Measurements from ENCODE around the gene ASTL. TPM values are rescaled to one million over a fixed set of nuclear protein-coding genes. Genes with fewer than 3 reads are reported as not detected.

The ASTL gene
- total and polyA plus RNA-seq, 2 experiments from 2014 or later, result not detected

DNA sequence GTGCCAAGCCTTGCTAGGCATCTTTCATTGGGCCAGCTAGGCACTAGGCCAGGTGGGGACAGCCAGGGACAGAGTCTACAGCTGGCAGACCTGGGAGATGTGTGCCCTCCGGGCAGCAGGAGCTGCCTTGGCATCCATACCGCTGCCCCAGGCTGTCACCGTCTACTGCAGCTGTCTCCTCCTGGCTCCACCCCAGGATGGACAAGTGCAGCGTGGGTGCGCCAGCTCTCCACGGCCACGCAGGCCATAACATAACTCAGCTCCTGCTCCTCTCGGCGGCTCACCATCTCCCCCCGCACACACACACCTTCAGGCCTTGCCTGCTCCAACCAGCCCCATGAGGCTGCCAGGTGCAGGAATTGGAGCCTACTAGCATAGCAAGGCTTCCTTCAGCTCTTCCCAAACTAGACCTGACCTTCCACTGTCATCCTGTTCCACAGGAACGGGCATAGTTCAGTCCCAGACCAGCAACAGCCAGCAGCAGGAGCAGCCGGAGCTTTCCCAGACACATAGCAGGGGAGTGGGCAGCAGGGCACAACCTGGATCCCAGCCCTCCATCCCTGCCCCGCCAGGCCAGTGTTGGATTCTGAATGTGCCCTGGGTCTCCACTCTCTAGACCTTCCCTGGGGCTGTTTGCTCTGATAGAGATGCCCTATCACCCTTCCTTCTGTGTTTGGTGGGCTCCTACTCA lies 19.5 kb downstream of the ASTL start:
- in situ Hi-C loops (cut with MboI), result no loop called here
- H3K4me3 ChIP-seq, result no peak overlapping the region
- peaks cover 40% of the 10 kb centered on the region for H3K27me3 ChIP-seq (replicated peaks; ENCODE audit: insufficient read depth)
- no peaks in the 10 kb centered on the region for H3F3A ChIP-seq (ENCODE audit: insufficient read depth)
- H3K79me2 ChIP-seq (ENCODE audit: insufficient read depth), result no peaks in the 10 kb centered on the region
- TF ChIP-seq EZH2phosphoT487 (IDR thresholded peaks at IDR 0.05; ENCODE audit: insufficient read depth, low read depth) (no peak), EZH2 (IDR thresholded peaks at IDR 0.05; ENCODE audit: insufficient read depth, poor library complexity, severe bottlenecking) (no peak)
- no peaks in the 10 kb centered on the region for H3K9me2 ChIP-seq (ENCODE audit: insufficient read depth)
- no peak overlapping the region for H2AFZ ChIP-seq
- 66 to 69% methylated on average over 12 of the region's 13 CpGs for WGBS, 2 experiments (ENCODE audit: low coverage in 1 of 2, low lambda C conversion rate in 2 of 2, missing lambda C conversion rate in 2 of 2)
- no peak for DNase-seq
- H3K9ac ChIP-seq, result no peak overlapping the region
- H3K9me3 ChIP-seq (ENCODE audit: low read depth), result no peaks in the 10 kb centered on the region
- no peaks in the 10 kb centered on the region for H3K4me1 ChIP-seq (ENCODE audit: insufficient read depth)
- no peak overlapping the region for H3K27ac ChIP-seq
- H3K4me2 ChIP-seq (ENCODE audit: unreplicated experiment), result no peak overlapping the region
- no peaks in the 10 kb centered on the region for H4K20me1 ChIP-seq (ENCODE audit: insufficient read depth)
- H3K36me3 ChIP-seq (ENCODE audit: low read depth), result no peaks in the 10 kb centered on the region

DNA sequence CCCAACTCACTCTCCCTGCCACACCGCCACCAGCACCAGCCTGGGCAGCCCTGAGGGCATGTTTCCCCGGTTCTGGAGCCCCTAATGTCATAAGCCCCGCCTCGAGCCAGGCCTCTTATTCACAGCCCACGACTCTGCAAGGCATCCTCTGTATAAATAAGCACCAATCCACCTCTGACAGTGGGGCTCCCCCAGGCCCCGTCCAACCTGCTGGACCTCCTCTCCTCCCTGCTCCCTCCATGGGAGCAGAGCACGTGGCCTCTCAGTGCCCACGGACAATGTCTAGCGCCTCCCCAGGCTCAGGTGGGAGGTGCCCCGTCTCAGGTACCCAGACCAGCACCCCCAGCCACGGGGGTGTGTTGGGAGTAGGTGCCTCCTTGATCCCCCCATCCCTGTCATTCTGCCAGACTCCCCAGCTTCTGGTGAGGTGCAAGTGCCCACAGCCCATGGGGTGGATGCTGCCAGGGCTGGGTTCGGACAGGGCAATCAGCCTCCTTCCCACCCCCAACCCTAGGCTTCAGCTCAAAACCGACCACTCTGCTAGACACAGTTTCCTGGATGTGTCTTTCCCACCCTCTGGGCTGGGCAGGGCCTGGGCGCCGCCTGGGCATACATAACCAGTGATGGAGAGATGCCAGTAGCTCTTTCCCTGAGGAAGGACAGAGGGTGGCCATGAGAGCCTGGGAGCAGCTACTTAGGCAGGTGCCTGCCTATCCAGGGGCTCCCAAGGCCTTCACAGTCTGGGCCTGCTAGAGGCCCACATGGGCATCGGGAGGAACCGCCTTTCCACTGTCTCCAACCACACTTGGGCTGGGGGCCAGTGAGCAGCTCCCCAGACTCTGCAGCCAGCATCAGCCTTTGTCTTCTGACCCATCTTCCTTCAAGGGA lies 20.4 kb downstream of the ASTL start:
- Histone ChIP-seq H3K27me3 (replicated peaks; ENCODE audit: insufficient read depth) (peaks cover 43% of the 10 kb centered on the region), H3F3A (ENCODE audit: insufficient read depth) (no peaks in the 10 kb centered on the region), H3K27ac (no peak overlapping the region), H2AFZ (no peak overlapping the region), H3K79me2 (ENCODE audit: insufficient read depth) (no peaks in the 10 kb centered on the region), H3K36me3 (ENCODE audit: low read depth) (no peaks in the 10 kb centered on the region), H3K9me2 (ENCODE audit: insufficient read depth) (no peaks in the 10 kb centered on the region), H3K4me1 (ENCODE audit: insufficient read depth) (no peaks in the 10 kb centered on the region), H3K9ac (no peak overlapping the region), H4K20me1 (ENCODE audit: insufficient read depth) (no peaks in the 10 kb centered on the region), H3K4me2 (ENCODE audit: unreplicated experiment) (no peak overlapping the region), H3K4me3 (no peak overlapping the region), H3K9me3 (ENCODE audit: low read depth) (no peaks in the 10 kb centered on the region)
- DNase-seq, result no peak
- WGBS, 2 experiments (ENCODE audit: low coverage in 1 of 2, low lambda C conversion rate in 2 of 2, missing lambda C conversion rate in 2 of 2), result 49 to 58% methylated on average over 17 of the region's 17 CpGs
- in situ Hi-C loops (cut with MboI), result no loop called here
- TF ChIP-seq EZH2 (IDR thresholded peaks at IDR 0.05; ENCODE audit: insufficient read depth, poor library complexity, severe bottlenecking), result no peak
- TF ChIP-seq EZH2phosphoT487 (IDR thresholded peaks at IDR 0.05; ENCODE audit: insufficient read depth, low read depth), result no peak

DNA sequence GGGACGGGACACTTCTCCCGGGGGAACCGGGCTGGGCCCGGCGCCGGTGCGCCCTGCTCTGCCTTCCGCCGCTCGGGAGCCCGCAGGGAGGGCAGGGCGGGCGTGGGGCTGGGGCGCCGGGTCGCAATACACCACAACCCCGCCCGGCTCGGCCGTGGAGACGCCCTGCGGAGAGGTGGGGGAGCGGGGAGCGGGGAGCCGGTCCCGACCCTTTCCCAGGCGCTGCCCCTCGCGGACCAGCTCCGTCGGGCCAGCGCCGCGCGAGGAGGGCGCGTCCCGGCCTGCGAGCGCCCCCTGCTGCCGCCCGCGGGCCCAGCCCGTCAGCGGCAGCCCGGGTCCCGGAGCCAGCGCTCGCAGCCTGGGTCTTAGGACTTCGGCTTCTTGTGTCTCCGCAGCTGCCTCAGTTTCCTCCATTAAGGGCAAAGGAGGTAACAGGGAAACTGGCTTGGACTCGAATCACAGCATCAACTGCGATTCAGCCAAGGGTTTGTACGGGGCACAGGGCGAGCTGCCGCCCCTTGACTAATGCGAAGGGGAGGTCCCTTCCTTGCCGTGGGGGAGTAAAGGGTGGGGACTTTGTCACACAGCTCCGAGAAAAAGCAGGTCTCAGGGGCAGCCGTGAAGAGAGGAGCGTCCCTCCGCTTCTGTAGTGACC lies 21.3 kb downstream of the ASTL start:
- in situ Hi-C loops (cut with MboI), result no loop called here
- Histone ChIP-seq H3F3A (ENCODE audit: insufficient read depth) (no peaks in the 10 kb centered on the region), H3K27ac (no peak overlapping the region), H3K4me1 (ENCODE audit: insufficient read depth) (no peaks in the 10 kb centered on the region), H3K9me2 (ENCODE audit: insufficient read depth) (no peaks in the 10 kb centered on the region), H3K79me2 (ENCODE audit: insufficient read depth) (no peaks in the 10 kb centered on the region), H3K27me3 (replicated peaks; ENCODE audit: insufficient read depth) (peaks cover 43% of the 10 kb centered on the region), H4K20me1 (ENCODE audit: insufficient read depth) (no peaks in the 10 kb centered on the region), H3K36me3 (ENCODE audit: low read depth) (no peaks in the 10 kb centered on the region), H2AFZ (peak overlapping the region; percentile 55; the same call in 1 of the 2 replicates), H3K9ac (no peak overlapping the region), H3K9me3 (ENCODE audit: low read depth) (no peaks in the 10 kb centered on the region), H3K4me3 (peak overlapping the region; percentile 44), H3K4me2 (ENCODE audit: unreplicated experiment) (peak overlapping the region; percentile 70)
- 0 to 2% methylated on average over 29 to 34 of the region's 62 CpGs for WGBS, 2 experiments (ENCODE audit: low coverage in 1 of 2, low lambda C conversion rate in 2 of 2, missing lambda C conversion rate in 2 of 2)
- DNase-seq, result peak; percentile 73
- TF ChIP-seq EZH2 (IDR thresholded peaks at IDR 0.05; ENCODE audit: insufficient read depth, poor library complexity, severe bottlenecking), result peak; percentile 51
- no peak for TF ChIP-seq EZH2phosphoT487 (IDR thresholded peaks at IDR 0.05; ENCODE audit: insufficient read depth, low read depth)

DNA sequence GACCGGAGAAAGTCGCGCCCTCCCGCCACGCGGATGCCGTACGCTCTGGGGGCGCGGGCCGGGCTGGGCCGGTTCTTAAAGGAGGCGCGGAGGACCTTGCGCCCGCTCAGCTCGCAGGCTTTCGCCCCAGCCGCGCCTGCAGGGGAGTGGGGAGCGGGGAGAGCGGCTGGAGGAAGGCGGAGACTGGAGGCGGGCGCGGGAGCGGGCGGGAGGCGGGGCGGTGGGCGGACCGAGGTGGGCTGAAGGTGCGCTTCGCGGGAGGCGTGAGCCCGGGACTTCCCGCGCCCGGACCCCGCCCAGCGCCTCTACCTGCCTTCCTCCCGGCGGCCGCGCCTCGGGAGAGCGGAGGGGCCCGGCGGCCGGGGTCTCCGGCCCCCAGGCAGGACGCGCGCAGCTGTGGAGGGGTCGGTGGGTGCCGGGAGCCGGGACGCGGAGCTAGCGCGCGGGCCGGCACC lies 21.9 kb downstream of the ASTL start, which contains the start of gene ADRA2B:
Gene ADRA2B, minus strand, starts transcription at position 148 of the 455 bp plus-strand sequence. CDS start 422 bp downstream, outside the sequence.
- peak; percentile 45 for DNase-seq
- H3K4me2 ChIP-seq (ENCODE audit: unreplicated experiment), result peak within 1 kb of the TSS; percentile 70
- no peak within 1 kb of the TSS for H3K9ac ChIP-seq
- H3K79me2 ChIP-seq (ENCODE audit: insufficient read depth), result no peaks in the 10 kb centered on the region
- no peaks in the 10 kb centered on the region for H4K20me1 ChIP-seq (ENCODE audit: insufficient read depth)
- WGBS, 2 experiments (ENCODE audit: low coverage in 1 of 2, low lambda C conversion rate in 2 of 2, missing lambda C conversion rate in 2 of 2), result 3 to 4% methylated on average over 27 to 41 of the region's 64 CpGs
- no peak for TF ChIP-seq EZH2phosphoT487 (IDR thresholded peaks at IDR 0.05; ENCODE audit: insufficient read depth, low read depth)
- TF ChIP-seq EZH2 (IDR thresholded peaks at IDR 0.05; ENCODE audit: insufficient read depth, poor library complexity, severe bottlenecking), result no peak
- peak within 1 kb of the TSS; percentile 55; the same call in 1 of the 2 replicates for H2AFZ ChIP-seq
- H3K4me3 ChIP-seq, result peak within 1 kb of the TSS; percentile 44
- in situ Hi-C loops (cut with MboI), result no loop called here
- H3K9me3 ChIP-seq (ENCODE audit: low read depth), result no peaks in the 10 kb centered on the region
- H3K4me1 ChIP-seq (ENCODE audit: insufficient read depth), result no peaks in the 10 kb centered on the region
- H3K27me3 ChIP-seq (replicated peaks; ENCODE audit: insufficient read depth), result peaks cover 37% of the 10 kb centered on the region
- no peaks in the 10 kb centered on the region for H3K9me2 ChIP-seq (ENCODE audit: insufficient read depth)
- no peaks in the 10 kb centered on the region for H3K36me3 ChIP-seq (ENCODE audit: low read depth)
- no peak within 1 kb of the TSS for H3K27ac ChIP-seq
- H3F3A ChIP-seq (ENCODE audit: insufficient read depth), result no peaks in the 10 kb centered on the region

All from GM23248 (cell line).